ENCODE data around the gene LTBP1.

Gene LTBP1

DNA sequence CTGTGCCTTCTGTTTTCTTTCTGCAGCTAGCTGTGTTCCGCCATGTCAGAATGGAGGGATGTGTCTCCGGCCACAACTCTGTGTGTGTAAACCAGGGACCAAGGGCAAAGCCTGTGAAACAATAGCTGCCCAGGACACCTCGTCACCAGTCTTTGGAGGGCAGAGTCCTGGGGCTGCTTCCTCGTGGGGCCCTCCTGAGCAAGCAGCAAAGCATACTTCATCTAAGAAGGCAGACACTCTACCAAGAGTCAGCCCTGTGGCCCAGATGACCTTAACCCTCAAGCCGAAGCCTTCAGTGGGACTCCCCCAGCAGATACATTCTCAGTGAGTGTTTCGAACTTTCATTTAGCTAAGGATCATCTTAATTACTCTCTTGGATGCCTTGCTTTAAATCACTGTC is 74.1 kb downstream of the LTBP1 start:
- H3K4me3 ChIP-seq = no peak overlapping the region
- no peaks in the 10 kb centered on the region for H3K36me3 ChIP-seq
- no peaks in the 10 kb centered on the region for H3K27me3 ChIP-seq
- no peaks in the 10 kb centered on the region for H4K20me1 ChIP-seq
- peaks cover 6% of the 10 kb centered on the region for H3K9me3 ChIP-seq
- H3K27ac ChIP-seq = no peak overlapping the region
- TF ChIP-seq Cebpa-rat (IDR thresholded peaks at IDR 0.05) = no peak
- H3K4me2 ChIP-seq = no peak overlapping the region
- no peak overlapping the region for H3K9ac ChIP-seq
- no peaks in the 10 kb centered on the region for H3K4me1 ChIP-seq

DNA sequence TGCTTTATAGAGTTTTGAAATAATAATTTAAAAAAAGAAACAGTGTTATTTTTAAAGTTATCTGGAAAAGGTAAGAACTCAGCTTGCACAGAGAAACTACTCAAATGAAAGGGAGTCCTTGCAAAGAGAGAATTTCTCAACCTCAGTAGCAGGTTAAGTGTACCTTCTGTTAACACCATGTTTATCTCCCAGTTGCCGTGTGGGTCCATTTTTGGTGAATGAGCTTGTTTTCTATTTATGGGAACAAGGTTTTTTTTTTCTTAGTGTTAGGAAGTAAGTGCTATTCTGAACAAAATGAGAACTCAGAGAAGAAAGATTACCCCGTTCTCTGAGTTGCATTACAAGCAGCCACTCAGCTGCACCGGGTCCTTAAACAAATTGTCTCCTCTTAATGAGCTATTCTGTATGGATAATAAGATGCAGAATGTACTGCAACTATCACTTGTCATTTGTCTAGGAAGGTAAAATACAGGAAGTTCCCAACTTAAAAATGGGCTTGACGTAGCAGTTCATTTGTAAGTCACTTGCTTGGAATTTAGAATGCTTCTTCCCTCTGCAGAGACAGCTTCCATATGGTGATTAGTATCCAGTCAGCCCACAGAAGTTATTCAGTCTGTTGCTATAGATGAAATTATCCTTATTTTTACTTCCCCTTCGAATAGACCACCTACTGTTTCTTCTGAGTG is 74.9 kb downstream of the LTBP1 start:
- H3K27me3 ChIP-seq = no peaks in the 10 kb centered on the region
- H3K36me3 ChIP-seq = no peaks in the 10 kb centered on the region
- no peak for TF ChIP-seq Cebpa-rat (IDR thresholded peaks at IDR 0.05)
- peaks cover 6% of the 10 kb centered on the region for H3K9me3 ChIP-seq
- no peak overlapping the region for H3K9ac ChIP-seq
- no peaks in the 10 kb centered on the region for H4K20me1 ChIP-seq
- no peaks in the 10 kb centered on the region for H3K4me1 ChIP-seq
- H3K4me3 ChIP-seq = no peak overlapping the region
- no peak overlapping the region for H3K4me2 ChIP-seq
- no peak overlapping the region for H3K27ac ChIP-seq

DNA sequence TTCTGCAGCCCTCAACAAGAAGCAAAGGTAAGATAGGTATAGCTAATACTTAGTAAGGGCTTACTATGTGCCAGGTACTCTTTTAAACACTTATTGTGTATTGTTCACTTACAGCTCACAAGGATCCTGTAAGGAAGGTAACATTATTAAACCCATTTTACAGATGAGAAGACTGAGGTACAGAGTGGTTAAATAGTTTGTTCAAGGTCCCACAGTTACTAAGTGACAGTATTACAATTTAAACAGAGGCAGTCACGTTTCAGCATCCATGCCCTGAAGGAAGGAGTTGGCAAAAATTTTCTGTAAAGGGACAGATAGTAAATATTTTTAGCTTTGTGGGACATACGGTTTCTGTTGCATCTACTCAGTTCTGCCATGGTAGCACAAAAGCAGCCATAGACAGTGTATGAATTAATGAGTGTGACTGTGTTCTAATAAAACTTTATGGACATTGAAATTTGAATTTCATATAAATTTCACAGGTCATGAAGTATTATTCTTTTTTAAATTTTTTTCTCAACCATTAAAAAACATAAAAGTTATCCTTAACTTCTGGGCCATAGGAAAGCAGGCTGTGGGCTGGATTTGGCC is 75.7 kb downstream of the LTBP1 start:
- no peaks in the 10 kb centered on the region for H3K27me3 ChIP-seq
- no peak overlapping the region for H3K4me2 ChIP-seq
- no peak overlapping the region for H3K4me3 ChIP-seq
- no peaks in the 10 kb centered on the region for H4K20me1 ChIP-seq
- peaks cover 6% of the 10 kb centered on the region for H3K9me3 ChIP-seq
- no peak for TF ChIP-seq Cebpa-rat (IDR thresholded peaks at IDR 0.05)
- H3K9ac ChIP-seq = no peak overlapping the region
- H3K36me3 ChIP-seq = no peaks in the 10 kb centered on the region
- H3K4me1 ChIP-seq = no peaks in the 10 kb centered on the region
- no peak overlapping the region for H3K27ac ChIP-seq

DNA sequence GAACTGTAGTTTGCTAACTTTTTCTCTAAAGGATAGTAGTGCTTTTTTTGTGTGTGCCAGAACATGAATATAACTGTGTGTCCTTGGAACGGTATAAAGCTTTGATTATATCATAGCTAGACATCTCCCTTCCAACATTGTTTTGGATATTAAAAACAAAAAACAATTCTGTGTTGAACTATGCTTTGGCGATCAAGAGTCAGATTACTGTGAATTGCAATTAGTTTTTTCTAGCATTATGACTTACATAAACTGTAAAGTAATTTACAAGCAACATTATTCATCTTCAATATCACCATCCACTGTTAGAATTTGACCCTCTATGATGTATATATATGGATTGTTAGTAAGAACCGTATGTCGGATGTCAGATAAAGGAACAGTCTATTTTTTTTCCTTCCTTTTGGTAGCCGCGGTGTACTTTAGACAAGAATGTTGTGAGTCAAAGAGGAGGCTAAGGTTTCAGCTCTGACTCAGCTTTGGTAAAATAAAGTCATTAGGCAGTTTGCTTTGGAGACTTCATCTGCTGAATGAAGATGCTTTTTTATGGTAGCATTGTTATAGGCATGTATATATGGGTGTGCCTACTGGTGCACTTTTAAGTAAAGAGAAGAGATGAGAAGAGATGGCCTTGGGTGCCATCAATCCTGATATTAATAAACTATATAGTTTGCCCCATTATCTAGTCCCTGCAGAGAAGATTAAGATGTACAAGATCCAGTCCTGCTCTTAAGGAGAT is 76.4 kb downstream of the LTBP1 start:
- Histone ChIP-seq H3K4me2 (no peak overlapping the region), H3K9me3 (peaks cover 6% of the 10 kb centered on the region), H3K27me3 (no peaks in the 10 kb centered on the region), H4K20me1 (no peaks in the 10 kb centered on the region), H3K9ac (no peak overlapping the region), H3K36me3 (no peaks in the 10 kb centered on the region), H3K4me1 (no peaks in the 10 kb centered on the region), H3K4me3 (no peak overlapping the region), H3K27ac (no peak overlapping the region)
- no peak for TF ChIP-seq Cebpa-rat (IDR thresholded peaks at IDR 0.05)

DNA sequence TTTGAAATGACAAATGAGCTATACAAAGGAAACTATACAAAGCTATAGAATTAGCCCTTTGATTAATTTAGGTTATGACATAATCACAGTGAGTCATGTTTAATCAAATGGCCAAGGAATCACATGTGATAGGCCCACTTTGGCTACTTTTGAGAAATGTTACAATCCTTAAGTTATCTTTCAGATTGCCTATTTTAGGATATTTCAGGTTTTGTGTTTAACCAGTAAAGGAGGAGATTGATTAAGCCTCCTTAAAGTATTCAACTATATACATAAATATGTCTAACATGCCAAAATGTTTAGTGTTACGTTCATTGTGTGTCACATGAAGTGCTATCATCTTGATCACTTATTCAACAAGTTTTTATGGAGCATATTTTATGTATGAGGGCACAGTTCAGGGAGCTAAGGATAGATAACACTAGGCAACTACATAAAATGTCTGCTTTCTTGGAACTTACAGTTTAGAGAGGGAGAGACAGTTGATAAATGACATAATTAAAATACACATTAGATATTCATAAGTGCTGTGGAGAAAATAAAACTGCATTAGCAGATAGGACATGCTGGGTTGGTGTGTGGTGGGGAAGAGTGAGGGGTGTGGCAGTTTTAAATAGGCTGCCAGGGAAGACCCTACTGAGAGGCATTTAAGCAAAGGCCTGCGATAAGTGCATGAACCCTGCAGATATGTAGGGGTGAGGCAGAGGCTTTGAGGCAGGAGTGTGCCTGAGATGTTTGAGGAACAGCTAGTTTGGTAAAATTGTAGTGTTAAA is 77.2 kb downstream of the LTBP1 start:
- H3K4me2 ChIP-seq = no peak overlapping the region
- no peak overlapping the region for H3K4me3 ChIP-seq
- no peak for TF ChIP-seq Cebpa-rat (IDR thresholded peaks at IDR 0.05)
- no peaks in the 10 kb centered on the region for H4K20me1 ChIP-seq
- H3K4me1 ChIP-seq = no peaks in the 10 kb centered on the region
- no peaks in the 10 kb centered on the region for H3K27me3 ChIP-seq
- H3K36me3 ChIP-seq = no peaks in the 10 kb centered on the region
- H3K9ac ChIP-seq = no peak overlapping the region
- peaks cover 6% of the 10 kb centered on the region for H3K9me3 ChIP-seq
- no peak overlapping the region for H3K27ac ChIP-seq

DNA sequence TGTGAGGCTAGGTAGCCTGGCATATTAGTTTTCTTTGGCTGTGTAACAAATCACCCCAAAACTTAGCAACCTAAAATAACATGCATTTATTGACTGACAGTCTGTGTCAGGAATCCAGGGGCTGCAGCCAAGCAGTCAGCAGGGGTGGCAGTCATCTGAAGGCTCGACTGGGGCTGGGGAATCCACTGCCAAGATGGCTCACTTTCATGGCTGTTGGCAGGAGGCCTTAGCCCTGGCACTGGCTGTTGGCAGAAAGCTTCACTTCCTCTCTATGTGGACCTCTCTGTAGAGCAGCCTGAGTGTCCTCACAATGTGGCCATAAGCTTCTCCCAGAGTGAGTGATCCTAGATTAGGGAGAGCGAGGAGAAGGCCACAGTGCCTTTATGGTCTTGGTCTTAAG is 78.0 kb downstream of the LTBP1 start:
- no peaks in the 10 kb centered on the region for H3K36me3 ChIP-seq
- no peaks in the 10 kb centered on the region for H4K20me1 ChIP-seq
- no peak for TF ChIP-seq Cebpa-rat (IDR thresholded peaks at IDR 0.05)

DNA sequence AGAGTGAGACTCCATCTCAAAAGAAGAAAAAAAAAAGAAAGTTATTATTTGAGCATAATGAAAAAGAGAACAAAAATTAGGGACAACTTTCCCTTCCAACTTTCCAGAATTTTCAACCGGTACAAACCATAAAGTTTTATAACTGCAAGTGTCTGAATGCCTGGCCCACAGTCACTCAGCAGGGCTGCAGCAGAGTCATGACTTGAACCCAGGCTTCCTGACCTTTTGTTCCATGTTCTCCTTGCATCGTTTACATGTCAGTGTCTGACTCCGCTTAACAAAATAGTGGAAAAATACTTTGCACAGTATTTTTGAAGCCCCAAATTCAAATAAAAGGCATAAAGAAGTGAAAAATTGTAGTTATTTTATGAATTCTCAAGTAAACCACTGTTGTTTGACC is 82.7 kb downstream of the LTBP1 start:
- no peak for TF ChIP-seq Cebpa-rat (IDR thresholded peaks at IDR 0.05)
- H3K36me3 ChIP-seq = no peaks in the 10 kb centered on the region

More for the DNA sequence above, 78.0 kb downstream of the LTBP1 start:
- Histone ChIP-seq H3K4me3 (no peak overlapping the region), H3K27ac (no peak overlapping the region), H3K4me1 (no peaks in the 10 kb centered on the region), H3K9ac (no peak overlapping the region), H3K4me2 (no peak overlapping the region), H3K27me3 (no peaks in the 10 kb centered on the region), H3K9me3 (peaks cover 6% of the 10 kb centered on the region)

DNA sequence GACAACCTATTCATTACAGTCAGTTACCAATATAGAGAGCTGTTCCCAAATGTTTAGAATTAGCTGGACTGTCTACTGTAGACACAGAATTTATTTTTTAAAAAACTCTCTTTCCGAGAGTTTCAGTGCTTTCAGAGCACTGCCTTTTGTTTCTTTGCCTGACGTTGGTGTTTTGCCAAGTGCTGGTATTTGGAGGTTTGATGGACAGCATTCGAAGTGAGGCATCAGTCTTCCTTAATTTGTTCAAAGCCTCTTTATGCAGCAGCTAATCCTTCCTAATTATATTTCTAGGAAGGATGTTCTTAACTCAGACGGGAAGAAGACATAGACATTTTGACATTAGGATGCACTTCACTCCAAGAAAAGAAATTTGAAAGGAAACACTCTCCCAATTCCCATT is 83.2 kb downstream of the LTBP1 start:
- TF ChIP-seq Cebpa-rat (IDR thresholded peaks at IDR 0.05) = no peak
- Histone ChIP-seq H3K9ac (no peak overlapping the region), H3K4me3 (no peak overlapping the region), H4K20me1 (no peaks in the 10 kb centered on the region), H3K27ac (no peak overlapping the region), H3K4me1 (peaks cover 7% of the 10 kb centered on the region), H3K9me3 (peaks cover under 1% of the 10 kb centered on the region), H3K27me3 (no peaks in the 10 kb centered on the region), H3K36me3 (no peaks in the 10 kb centered on the region), H3K4me2 (no peak overlapping the region)

More for the DNA sequence above, 82.7 kb downstream of the LTBP1 start:
- Histone ChIP-seq H3K27me3 (no peaks in the 10 kb centered on the region), H4K20me1 (no peaks in the 10 kb centered on the region), H3K4me3 (no peak overlapping the region), H3K27ac (no peak overlapping the region), H3K4me1 (peaks cover 7% of the 10 kb centered on the region), H3K9ac (no peak overlapping the region), H3K4me2 (no peak overlapping the region), H3K9me3 (peaks cover 6% of the 10 kb centered on the region)

DNA sequence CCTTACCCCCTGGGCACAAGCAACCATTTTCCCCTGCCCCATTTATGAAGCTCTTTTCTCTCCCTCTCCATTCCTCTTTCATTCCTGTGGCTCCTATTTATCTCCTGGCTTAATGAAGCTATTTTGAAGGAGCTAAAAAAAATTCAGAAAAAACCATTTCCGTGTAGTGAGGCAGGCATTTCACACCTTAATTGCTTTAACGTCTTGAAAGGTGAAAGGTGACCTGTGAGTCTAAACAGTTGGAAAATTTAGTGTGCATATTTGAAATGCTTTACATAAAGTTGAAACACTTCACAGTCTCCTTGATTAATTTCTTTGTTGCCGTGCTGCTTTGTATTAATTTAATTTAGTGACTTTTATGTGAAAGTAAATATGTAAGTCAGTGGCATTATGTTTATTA is 83.6 kb downstream of the LTBP1 start:
- H3K27ac ChIP-seq = no peak overlapping the region
- H4K20me1 ChIP-seq = no peaks in the 10 kb centered on the region
- no peaks in the 10 kb centered on the region for H3K9me3 ChIP-seq
- H3K36me3 ChIP-seq = no peaks in the 10 kb centered on the region
- H3K27me3 ChIP-seq = no peaks in the 10 kb centered on the region
- H3K4me1 ChIP-seq = peaks cover 7% of the 10 kb centered on the region
- H3K4me3 ChIP-seq = no peak overlapping the region
- H3K9ac ChIP-seq = no peak overlapping the region
- TF ChIP-seq Cebpa-rat (IDR thresholded peaks at IDR 0.05) = no peak
- H3K4me2 ChIP-seq = no peak overlapping the region

All from BLaER1 (cell line).